Measurements from ENCODE around the gene SMC1B.
A peak's percentile ranks its signal among the peaks of the same experiment; 100 is the strongest.

The SMC1B gene

GRCh38 chr22:45335854-45336522 lies 77.4 kb downstream of the SMC1B start:
- Histone ChIP-seq H3K4me3 (no peak overlapping the region), H4K20me1 (peaks cover 0 to 13% (median 0%) of the 10 kb centered on the region in 11 experiments; a peak in 3 of 22 replicates), H3K27ac (peak overlapping the region in 6 of 11 experiments; percentile 26 to 66 (median 52); a peak in 6 of 22 replicates), H3K36me3 (peaks cover 82 to 94% (median 89%) of the 10 kb centered on the region in 11 experiments), H3K27me3 (no peaks in the 10 kb centered on the region), H3K4me1 (peaks cover 20 to 34% (median 26%) of the 10 kb centered on the region in 10 experiments), H3K4me2 (peak overlapping the region; percentile 50 to 72 (median 60)), H3K9me3 (replicated peaks in 1 of 11) (no peaks in the 10 kb centered on the region), H3K9ac (peak overlapping the region in 4 of 11 experiments; percentile 3 to 59 (median 41); a peak in 3 of 22 replicates)
- no peak for TF ChIP-seq Cebpa-rat (IDR thresholded peaks at IDR 0.05)

GRCh38 chr22:45335021-45335818 lies 78.2 kb downstream of the SMC1B start:
- TF ChIP-seq Cebpa-rat (IDR thresholded peaks at IDR 0.05), result no peak
- Histone ChIP-seq H3K27me3 (no peaks in the 10 kb centered on the region), H3K27ac (no peak overlapping the region), H3K36me3 (peaks cover 82 to 94% (median 89%) of the 10 kb centered on the region in 11 experiments), H3K4me1 (peaks cover 20 to 34% (median 26%) of the 10 kb centered on the region in 10 experiments), H4K20me1 (peaks cover 0 to 19% (median 0%) of the 10 kb centered on the region in 11 experiments; a peak in 3 of 22 replicates), H3K9ac (no peak overlapping the region), H3K4me3 (no peak overlapping the region), H3K4me2 (no peak overlapping the region; a peak in 1 of 22 replicates), H3K9me3 (replicated peaks in 1 of 11) (no peaks in the 10 kb centered on the region)

- TF ChIP-seq Cebpa-rat (IDR thresholded peaks at IDR 0.05), result no peak
- no peak overlapping the region for H3K27ac ChIP-seq
- H3K36me3 ChIP-seq, result peaks cover 82 to 94% (median 89%) of the 10 kb centered on the region in 11 experiments
These were observed 78.9 kb downstream of the SMC1B start for GRCh38 chr22:45334528-45334927.

GRCh38 chr22:45334068-45334467 lies 79.3 kb downstream of the SMC1B start:
- H3K4me1 ChIP-seq, result peaks cover 20 to 34% (median 26%) of the 10 kb centered on the region in 10 experiments
- H3K36me3 ChIP-seq, result peaks cover 82 to 94% (median 89%) of the 10 kb centered on the region in 11 experiments
- H3K27ac ChIP-seq, result no peak overlapping the region
- no peak overlapping the region for H3K4me2 ChIP-seq
- H3K9ac ChIP-seq, result no peak overlapping the region
- no peak overlapping the region for H3K4me3 ChIP-seq
- H3K9me3 ChIP-seq (replicated peaks in 1 of 11), result no peaks in the 10 kb centered on the region
- H4K20me1 ChIP-seq, result peaks cover 0 to 19% (median 0%) of the 10 kb centered on the region in 11 experiments; a peak in 3 of 22 replicates
- H3K27me3 ChIP-seq, result no peaks in the 10 kb centered on the region
- TF ChIP-seq Cebpa-rat (IDR thresholded peaks at IDR 0.05), result no peak

More at GRCh38 chr22:45334528-45334927, 78.9 kb downstream of the SMC1B start:
- Histone ChIP-seq H3K9ac (no peak overlapping the region), H3K4me3 (no peak overlapping the region), H3K4me2 (no peak overlapping the region), H3K27me3 (no peaks in the 10 kb centered on the region), H3K4me1 (peaks cover 20 to 34% (median 26%) of the 10 kb centered on the region in 10 experiments), H3K9me3 (replicated peaks in 1 of 11) (no peaks in the 10 kb centered on the region), H4K20me1 (peaks cover 0 to 19% (median 0%) of the 10 kb centered on the region in 11 experiments; a peak in 3 of 22 replicates)

- Histone ChIP-seq H3K4me3 (no peak overlapping the region), H3K36me3 (peaks cover 86 to 97% (median 92%) of the 10 kb centered on the region in 11 experiments), H3K4me1 (peaks cover 12 to 15% (median 13%) of the 10 kb centered on the region in 10 experiments), H3K9me3 (replicated peaks in 1 of 11) (no peaks in the 10 kb centered on the region), H3K27ac (no peak overlapping the region), H3K4me2 (no peak overlapping the region), H3K27me3 (no peaks in the 10 kb centered on the region), H3K9ac (no peak overlapping the region), H4K20me1 (peaks cover 0 to 25% (median 4%) of the 10 kb centered on the region in 11 experiments; a peak in 5 of 22 replicates)
- no peak for TF ChIP-seq Cebpa-rat (IDR thresholded peaks at IDR 0.05)
These were observed 81.4 kb downstream of the SMC1B start for GRCh38 chr22:45332001-45332400.

GRCh38 chr22:45331486-45331885 lies 81.9 kb downstream of the SMC1B start:
- H3K9me3 ChIP-seq (replicated peaks in 1 of 11), result no peaks in the 10 kb centered on the region
- no peak overlapping the region for H3K4me2 ChIP-seq
- H3K9ac ChIP-seq, result no peak overlapping the region
- H3K27me3 ChIP-seq, result no peaks in the 10 kb centered on the region
- H3K27ac ChIP-seq, result no peak overlapping the region
- TF ChIP-seq Cebpa-rat (IDR thresholded peaks at IDR 0.05), result no peak
- H3K4me1 ChIP-seq, result peaks cover 7 to 10% (median 8%) of the 10 kb centered on the region in 10 experiments
- H4K20me1 ChIP-seq, result peaks cover 0 to 26% (median 4%) of the 10 kb centered on the region in 11 experiments; a peak in 6 of 22 replicates
- peaks cover 87 to 100% (median 93%) of the 10 kb centered on the region in 11 experiments for H3K36me3 ChIP-seq
- no peak overlapping the region for H3K4me3 ChIP-seq

GRCh38 chr22:45330548-45330947 lies 82.9 kb downstream of the SMC1B start:
- H3K36me3 ChIP-seq, result peaks cover 85 to 98% (median 92%) of the 10 kb centered on the region in 11 experiments
- no peak overlapping the region for H3K27ac ChIP-seq
- no peak overlapping the region for H3K9ac ChIP-seq
- no peak overlapping the region for H3K4me3 ChIP-seq
- TF ChIP-seq Cebpa-rat (IDR thresholded peaks at IDR 0.05), result no peak
- H3K4me2 ChIP-seq, result no peak overlapping the region
- peaks cover 0 to 28% (median 8%) of the 10 kb centered on the region in 11 experiments; a peak in 12 of 22 replicates for H4K20me1 ChIP-seq
- H3K4me1 ChIP-seq, result peaks cover 0 to under 1% (median 0%) of the 10 kb centered on the region in 10 experiments; a peak in 4 of 20 replicates
- no peaks in the 10 kb centered on the region for H3K27me3 ChIP-seq
- H3K9me3 ChIP-seq (replicated peaks in 1 of 11), result no peaks in the 10 kb centered on the region

GRCh38 chr22:45329530-45329936 lies 83.9 kb downstream of the SMC1B start:
- Histone ChIP-seq H3K27ac (no peak overlapping the region), H3K4me2 (no peak overlapping the region), H3K4me3 (no peak overlapping the region), H3K9ac (no peak overlapping the region), H3K4me1 (no peaks in the 10 kb centered on the region), H4K20me1 (peaks cover 0 to 38% (median 14%) of the 10 kb centered on the region in 11 experiments; a peak in 13 of 22 replicates), H3K27me3 (no peaks in the 10 kb centered on the region), H3K36me3 (peaks cover 85 to 98% (median 92%) of the 10 kb centered on the region in 11 experiments), H3K9me3 (replicated peaks in 1 of 11) (no peaks in the 10 kb centered on the region)
- no peak for TF ChIP-seq Cebpa-rat (IDR thresholded peaks at IDR 0.05)

All from BLaER1 treated with 17β-estradiol and CSF1 and Interleukin-3, amounts not matched to agents 10 nM and 100 nM (cell line).